HFF-Myc (cell line): Measurements from ENCODE around the gene CR1L.

Source experiments
- DNase-seq: peaks from one replicate; pipeline ENCODE4 v3.0.0-alpha.2; 2011; ENCODE audit warnings: low read depth; ENCODE audit errors: extremely low read depth
- H3K4me3 ChIP-seq: replicated peaks from 2 replicates; pipeline ENCODE4 v1.5.1; 2011; ENCODE audit warnings: low read depth, mild to moderate bottlenecking, control low read depth, low read length
- CTCF ChIP-seq: IDR thresholded peaks from 2 replicates; pipeline ENCODE4 v1.5.1; 2012; ENCODE audit warnings: mild to moderate bottlenecking, low read depth, low read length, control low read depth; ENCODE audit errors: missing control alignments

The CR1L gene

DNA sequence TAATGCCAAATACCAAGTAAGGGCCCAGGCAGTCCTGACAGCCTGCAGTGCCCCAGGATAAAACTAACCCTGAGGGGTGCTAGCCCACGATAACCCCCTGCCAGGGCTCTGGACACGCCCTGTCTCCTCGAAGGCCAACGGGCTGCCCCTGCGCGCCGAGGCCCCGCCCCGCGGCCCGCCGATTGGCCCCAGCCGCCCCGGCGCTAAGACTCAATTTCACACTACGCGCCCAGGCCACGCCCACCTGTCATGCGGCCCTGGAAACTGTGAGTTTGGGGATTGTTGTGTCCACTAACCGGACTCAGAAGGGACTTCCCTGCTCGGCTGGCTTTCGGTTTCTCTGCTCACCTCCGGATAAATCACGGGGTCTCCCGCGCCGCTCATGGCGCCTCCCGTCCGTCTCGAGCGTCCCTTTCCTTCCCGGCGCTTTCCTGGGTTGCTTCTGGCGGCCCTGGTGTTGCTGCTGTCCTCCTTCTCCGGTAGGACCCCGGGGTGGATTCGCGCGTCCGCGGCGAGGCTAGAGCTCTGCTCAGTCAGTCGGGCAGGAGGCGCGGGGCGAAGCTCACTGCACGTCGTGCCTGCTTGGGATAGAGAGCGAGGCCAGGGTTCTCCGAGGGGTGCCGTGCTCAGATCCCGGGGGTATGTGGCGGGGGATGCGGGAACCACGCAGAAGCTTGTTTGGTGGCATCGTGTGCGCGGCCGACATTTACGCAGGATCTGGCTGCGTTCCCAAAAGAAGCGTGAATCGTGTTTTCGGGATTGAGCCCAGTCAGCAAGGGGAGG lies at the start of gene CR1L:
Gene CR1L (plus strand): TSS at position 282 of the 783 bp plus-strand sequence. CDS start 101 bp downstream, at position 383.
- TF ChIP-seq CTCF = no peak
- peak within 1 kb of the TSS; percentile 58 for H3K4me3 ChIP-seq
- no peak for DNase-seq

DNA sequence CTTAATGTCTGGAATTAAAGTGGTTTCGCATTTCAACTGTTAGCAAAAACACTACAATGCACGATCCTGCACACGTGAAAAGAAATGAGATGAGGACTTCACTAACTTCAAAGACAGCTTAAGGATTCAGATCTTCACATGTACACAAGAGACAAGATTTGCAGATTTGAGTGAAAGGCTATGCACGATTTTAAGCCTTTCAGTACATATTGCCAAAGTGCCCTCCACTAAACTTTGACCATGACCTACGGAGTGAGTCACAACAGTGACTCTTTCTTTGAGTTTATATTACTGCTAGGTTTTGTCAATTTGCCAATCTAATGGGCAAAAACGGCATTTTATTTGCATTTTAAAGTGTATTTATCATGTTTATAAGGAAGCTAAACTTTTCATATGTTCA lies 41.2 kb upstream of the CR1L start:
- no peak for TF ChIP-seq CTCF
- peak; percentile 17 for DNase-seq
- no peak overlapping the region for H3K4me3 ChIP-seq

- H3K4me3 ChIP-seq = no peak overlapping the region
- no peak for TF ChIP-seq CTCF
- no peak for DNase-seq
Observed at GRCh38 chr1:207605444-207606361, 39.2 kb upstream of the CR1L start.

DNA sequence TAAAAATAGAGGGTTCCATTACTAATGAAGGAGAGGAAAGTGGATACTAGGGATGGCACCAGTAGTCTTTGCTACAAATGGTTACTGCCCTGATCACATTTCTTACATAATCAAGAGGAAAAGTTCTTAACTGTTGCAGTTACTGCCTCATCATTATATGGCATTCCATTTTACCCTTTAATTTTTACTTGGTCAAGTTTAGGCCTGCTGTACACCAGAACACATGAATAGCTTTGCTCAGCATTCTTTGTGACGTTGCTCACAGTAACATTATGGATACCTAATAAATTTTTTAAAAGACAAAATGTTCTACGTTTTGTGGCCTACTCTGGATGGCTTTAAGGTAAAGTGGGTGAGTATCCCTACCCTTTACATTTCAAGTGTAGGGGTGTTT lies 38.6 kb upstream of the CR1L start:
- DNase-seq = no peak
- H3K4me3 ChIP-seq = no peak overlapping the region
- no peak for TF ChIP-seq CTCF

GRCh38 chr1:207612762-207613161 lies 32.2 kb upstream of the CR1L start:
- no peak for TF ChIP-seq CTCF
- DNase-seq = no peak
- H3K4me3 ChIP-seq = no peak overlapping the region

- DNase-seq = peak; percentile 42
- no peak overlapping the region for H3K4me3 ChIP-seq
- peak; percentile 70 for TF ChIP-seq CTCF
Observed at GRCh38 chr1:207619871-207620542, 24.9 kb upstream of the CR1L start.
